Measurements from ENCODE around the gene HECTD1. TPM values are rescaled to one million over a fixed set of nuclear protein-coding genes. Genes with fewer than 3 reads are reported as not detected.

HECTD1 gene
- total RNA-seq, 1 experiment from 2014 or later = 101 TPM

DNA sequence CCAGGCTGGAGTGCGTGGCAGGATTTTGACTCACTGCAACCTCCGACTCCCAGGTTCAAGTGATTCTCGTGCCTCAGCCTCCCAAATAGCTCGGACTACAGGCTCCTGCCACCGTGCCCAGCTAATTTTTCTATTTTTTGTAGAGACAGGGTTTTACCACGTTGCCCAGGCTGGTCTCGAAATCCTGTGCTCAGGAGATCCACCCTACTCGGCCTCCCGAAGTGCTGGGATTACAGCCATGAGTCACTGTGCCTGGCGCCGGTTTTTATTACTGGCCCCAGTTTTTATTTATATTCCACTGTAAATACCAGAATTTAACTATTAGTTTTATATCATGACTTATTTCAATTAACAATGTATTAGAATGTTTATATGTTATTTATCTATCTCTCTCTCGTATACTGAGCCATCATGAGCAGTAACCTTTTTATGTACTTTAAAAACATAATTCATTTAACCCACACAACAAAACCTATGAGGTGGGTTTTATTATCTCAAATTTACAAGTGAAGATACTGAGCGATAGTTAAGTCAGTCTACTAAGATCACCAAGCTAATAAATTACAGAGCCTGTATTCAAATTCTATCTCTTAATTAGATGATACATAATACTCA, 47.8 kb downstream of the HECTD1 start:
- ATAC-seq (no peak), DNase-seq (ENCODE audit: low read depth, low spot score) (no peak)
- no peaks in the 10 kb centered on the region for H3K27me3 ChIP-seq (ENCODE audit: control insufficient read depth, insufficient read depth, low read length)
- H3K9me3 ChIP-seq (ENCODE audit: control insufficient read depth, insufficient read depth, low read depth, low read length) = no peaks in the 10 kb centered on the region
- in situ Hi-C loops (cut with HindIII; ENCODE audit: low pct_unique_long_range_greater_than_20kb, low sequenced_read_pairs) (no loop called here), intact Hi-C loops (cut with micrococcal nuclease; ENCODE audit: unreplicated experiment) (no loop called here)
- no TSS peak for BruUV-seq (replicated peaks)
- CTCF ChIA-PET = no interaction called here
- H3K27ac ChIP-seq (ENCODE audit: low read length) = no peak overlapping the region
- H3K4me1 ChIP-seq (ENCODE audit: control insufficient read depth, insufficient read depth, low read length) = no peaks in the 10 kb centered on the region
- TF ChIP-seq, protein P1, sequence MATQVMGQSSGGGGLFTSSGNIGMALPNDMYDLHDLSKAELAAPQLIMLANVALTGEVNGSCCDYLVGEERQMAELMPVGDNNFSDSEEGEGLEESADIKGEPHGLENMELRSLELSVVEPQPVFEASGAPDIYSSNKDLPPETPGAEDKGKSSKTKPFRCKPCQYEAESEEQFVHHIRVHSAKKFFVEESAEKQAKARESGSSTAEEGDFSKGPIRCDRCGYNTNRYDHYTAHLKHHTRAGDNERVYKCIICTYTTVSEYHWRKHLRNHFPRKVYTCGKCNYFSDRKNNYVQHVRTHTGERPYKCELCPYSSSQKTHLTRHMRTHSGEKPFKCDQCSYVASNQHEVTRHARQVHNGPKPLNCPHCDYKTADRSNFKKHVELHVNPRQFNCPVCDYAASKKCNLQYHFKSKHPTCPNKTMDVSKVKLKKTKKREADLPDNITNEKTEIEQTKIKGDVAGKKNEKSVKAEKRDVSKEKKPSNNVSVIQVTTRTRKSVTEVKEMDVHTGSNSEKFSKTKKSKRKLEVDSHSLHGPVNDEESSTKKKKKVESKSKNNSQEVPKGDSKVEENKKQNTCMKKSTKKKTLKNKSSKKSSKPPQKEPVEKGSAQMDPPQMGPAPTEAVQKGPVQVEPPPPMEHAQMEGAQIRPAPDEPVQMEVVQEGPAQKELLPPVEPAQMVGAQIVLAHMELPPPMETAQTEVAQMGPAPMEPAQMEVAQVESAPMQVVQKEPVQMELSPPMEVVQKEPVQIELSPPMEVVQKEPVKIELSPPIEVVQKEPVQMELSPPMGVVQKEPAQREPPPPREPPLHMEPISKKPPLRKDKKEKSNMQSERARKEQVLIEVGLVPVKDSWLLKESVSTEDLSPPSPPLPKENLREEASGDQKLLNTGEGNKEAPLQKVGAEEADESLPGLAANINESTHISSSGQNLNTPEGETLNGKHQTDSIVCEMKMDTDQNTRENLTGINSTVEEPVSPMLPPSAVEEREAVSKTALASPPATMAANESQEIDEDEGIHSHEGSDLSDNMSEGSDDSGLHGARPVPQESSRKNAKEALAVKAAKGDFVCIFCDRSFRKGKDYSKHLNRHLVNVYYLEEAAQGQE (IDR thresholded peaks at IDR 0.05; ENCODE audit: insufficient read depth in 1 of 2, low read depth in 2 of 2, low read length in 1 of 2) = no peak
- TF ChIP-seq CTCF (IDR thresholded peaks at IDR 0.05) (no peak), SIN3A (IDR thresholded peaks at IDR 0.05; ENCODE audit: borderline replicate concordance, insufficient read depth, low read depth, low read length) (no peak), TCF7L2 (IDR thresholded peaks at IDR 0.05; ENCODE audit: low read depth, low read length) (no peak), POLR2AphosphoS5 (IDR thresholded peaks at IDR 0.05; ENCODE audit: low read depth, low read length) (no peak)
- no peak overlapping the region for H3K4me3 ChIP-seq (ENCODE audit: low read depth in 2 of 2, low read length in 2 of 2)
- peaks cover 10% of the 10 kb centered on the region; the same call in 1 of the 2 replicates for H3K36me3 ChIP-seq (ENCODE audit: control insufficient read depth, insufficient read depth, low read length)
- POLR2A ChIA-PET = no interaction called here

- no peak overlapping the region for H3K4me3 ChIP-seq (ENCODE audit: low read depth in 2 of 2, low read length in 2 of 2)
- in situ Hi-C loops (cut with HindIII; ENCODE audit: low pct_unique_long_range_greater_than_20kb, low sequenced_read_pairs) = no loop called here
- intact Hi-C loops (cut with micrococcal nuclease; ENCODE audit: unreplicated experiment) = no loop called here
- POLR2A ChIA-PET = no interaction called here
- BruUV-seq (replicated peaks) = no TSS peak
- TF ChIP-seq TCF7L2 (IDR thresholded peaks at IDR 0.05; ENCODE audit: low read depth, low read length) (no peak), CTCF (IDR thresholded peaks at IDR 0.05) (no peak), SIN3A (IDR thresholded peaks at IDR 0.05; ENCODE audit: borderline replicate concordance, insufficient read depth, low read depth, low read length) (no peak), POLR2AphosphoS5 (IDR thresholded peaks at IDR 0.05; ENCODE audit: low read depth, low read length) (no peak)
- TF ChIP-seq, protein P1 (IDR thresholded peaks at IDR 0.05; ENCODE audit: insufficient read depth in 1 of 2, low read depth in 2 of 2, low read length in 1 of 2) = no peak
- H3K27ac ChIP-seq (ENCODE audit: low read length) = no peak overlapping the region
- H3K36me3 ChIP-seq (ENCODE audit: control insufficient read depth, insufficient read depth, low read length) = peaks cover 12% of the 10 kb centered on the region
- no peaks in the 10 kb centered on the region for H3K4me1 ChIP-seq (ENCODE audit: control insufficient read depth, insufficient read depth, low read length)
- ATAC-seq (no peak), DNase-seq (ENCODE audit: low read depth, low spot score) (no peak)
- no peaks in the 10 kb centered on the region for H3K27me3 ChIP-seq (ENCODE audit: control insufficient read depth, insufficient read depth, low read length)
- H3K9me3 ChIP-seq (ENCODE audit: control insufficient read depth, insufficient read depth, low read depth, low read length) = no peaks in the 10 kb centered on the region
- CTCF ChIA-PET = no interaction called here
Measured at GRCh38 chr14:31154956-31155355, 52.6 kb downstream of the HECTD1 start.

All from Panc1 (cell line).